ENCODE results near the gene TP53I11.
A peak's percentile ranks its signal among the peaks of the same experiment; 100 is the strongest.

TP53I11 gene

GRCh38 chr11:44892843-44893242 lies 57.8 kb downstream of the TP53I11 start:
- H3K4me3 ChIP-seq (ENCODE audit: severe bottlenecking): no peak overlapping the region
- TF ChIP-seq CTCF (IDR thresholded peaks at IDR 0.05; ENCODE audit: poor library complexity, severe bottlenecking): no peak
- ATAC-seq (ENCODE audit: low read depth) (no peak), DNase-seq (ENCODE audit: low spot score) (no peak)
- no peaks in the 10 kb centered on the region for H3K36me3 ChIP-seq (ENCODE audit: low read depth)
- no peaks in the 10 kb centered on the region for H3K4me1 ChIP-seq (ENCODE audit: insufficient read depth, poor library complexity, severe bottlenecking)
- H3K9me3 ChIP-seq (ENCODE audit: severe bottlenecking): no peaks in the 10 kb centered on the region
- no peaks in the 10 kb centered on the region for H3K27me3 ChIP-seq (ENCODE audit: insufficient read depth, poor library complexity, severe bottlenecking)
- no peak overlapping the region for H3K27ac ChIP-seq (ENCODE audit: poor library complexity, severe bottlenecking)

- ATAC-seq (ENCODE audit: low read depth): no peak
- Histone ChIP-seq H3K36me3 (ENCODE audit: low read depth) (no peaks in the 10 kb centered on the region), H3K27ac (ENCODE audit: poor library complexity, severe bottlenecking) (no peak overlapping the region), H3K9me3 (ENCODE audit: severe bottlenecking) (no peaks in the 10 kb centered on the region), H3K4me1 (ENCODE audit: insufficient read depth, poor library complexity, severe bottlenecking) (no peaks in the 10 kb centered on the region), H3K4me3 (ENCODE audit: severe bottlenecking) (no peak overlapping the region), H3K27me3 (ENCODE audit: insufficient read depth, poor library complexity, severe bottlenecking) (no peaks in the 10 kb centered on the region)
- no peak for TF ChIP-seq CTCF (IDR thresholded peaks at IDR 0.05; ENCODE audit: poor library complexity, severe bottlenecking)
- no peak for DNase-seq (ENCODE audit: low spot score)
Measured at GRCh38 chr11:44889266-44889665, 61.4 kb downstream of the TP53I11 start.

GRCh38 chr11:44887636-44888035 lies 63.0 kb downstream of the TP53I11 start:
- no peak for ATAC-seq (ENCODE audit: low read depth)
- H3K36me3 ChIP-seq (ENCODE audit: low read depth): no peaks in the 10 kb centered on the region
- H3K4me3 ChIP-seq (ENCODE audit: severe bottlenecking): no peak overlapping the region
- DNase-seq (ENCODE audit: low spot score): no peak
- H3K4me1 ChIP-seq (ENCODE audit: insufficient read depth, poor library complexity, severe bottlenecking): no peaks in the 10 kb centered on the region
- TF ChIP-seq CTCF (IDR thresholded peaks at IDR 0.05; ENCODE audit: poor library complexity, severe bottlenecking): no peak
- H3K27me3 ChIP-seq (ENCODE audit: insufficient read depth, poor library complexity, severe bottlenecking): no peaks in the 10 kb centered on the region
- H3K9me3 ChIP-seq (ENCODE audit: severe bottlenecking): no peaks in the 10 kb centered on the region
- H3K27ac ChIP-seq (ENCODE audit: poor library complexity, severe bottlenecking): no peak overlapping the region

GRCh38 chr11:44886790-44887140 lies 63.9 kb downstream of the TP53I11 start:
- no peaks in the 10 kb centered on the region for H3K36me3 ChIP-seq (ENCODE audit: low read depth)
- DNase-seq (ENCODE audit: low spot score) (no peak), ATAC-seq (ENCODE audit: low read depth) (0 out of 3 replicates have a peak, but pooled peaks have one; percentile 40)
- TF ChIP-seq CTCF (IDR thresholded peaks at IDR 0.05; ENCODE audit: poor library complexity, severe bottlenecking): no peak
- H3K4me1 ChIP-seq (ENCODE audit: insufficient read depth, poor library complexity, severe bottlenecking): no peaks in the 10 kb centered on the region
- H3K27me3 ChIP-seq (ENCODE audit: insufficient read depth, poor library complexity, severe bottlenecking): no peaks in the 10 kb centered on the region
- H3K9me3 ChIP-seq (ENCODE audit: severe bottlenecking): no peaks in the 10 kb centered on the region
- H3K4me3 ChIP-seq (ENCODE audit: severe bottlenecking): no peak overlapping the region
- H3K27ac ChIP-seq (ENCODE audit: poor library complexity, severe bottlenecking): no peak overlapping the region

- no peaks in the 10 kb centered on the region for H3K9me3 ChIP-seq (ENCODE audit: severe bottlenecking)
Measured at GRCh38 chr11:44885919-44886789, 64.5 kb downstream of the TP53I11 start.

More at GRCh38 chr11:44885919-44886789, 64.5 kb downstream of the TP53I11 start:
- Histone ChIP-seq H3K27ac (ENCODE audit: poor library complexity, severe bottlenecking) (no peak overlapping the region), H3K36me3 (ENCODE audit: low read depth) (no peaks in the 10 kb centered on the region), H3K4me3 (ENCODE audit: severe bottlenecking) (no peak overlapping the region), H3K27me3 (ENCODE audit: insufficient read depth, poor library complexity, severe bottlenecking) (no peaks in the 10 kb centered on the region), H3K4me1 (ENCODE audit: insufficient read depth, poor library complexity, severe bottlenecking) (no peaks in the 10 kb centered on the region)
- DNase-seq (ENCODE audit: low spot score): no peak
- ATAC-seq (ENCODE audit: low read depth): no peak
- TF ChIP-seq CTCF (IDR thresholded peaks at IDR 0.05; ENCODE audit: poor library complexity, severe bottlenecking): no peak

All from RWPE2 (cell line).